Measurements from ENCODE around the gene AARSD1.

DNA sequence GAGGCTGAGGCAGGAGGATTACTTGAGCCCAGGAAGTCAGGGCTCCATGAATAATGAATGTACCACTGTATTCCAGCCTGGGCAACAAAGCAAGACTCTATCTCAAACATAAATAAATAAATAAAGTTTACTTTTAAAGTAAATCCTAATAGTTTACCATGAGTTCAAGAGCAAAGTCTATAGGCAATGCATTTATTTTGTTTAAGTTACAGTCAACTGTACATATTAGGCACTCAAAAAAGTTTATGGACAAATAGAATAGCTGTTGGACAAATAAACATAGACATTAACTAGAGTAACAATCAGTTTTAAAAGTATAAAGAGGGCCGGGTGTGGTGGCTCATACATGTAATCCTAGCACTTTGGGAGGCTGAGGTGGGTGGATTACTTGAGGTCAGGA is 3.7 kb upstream of the AARSD1 start:
- TF ChIP-seq, protein P1, sequence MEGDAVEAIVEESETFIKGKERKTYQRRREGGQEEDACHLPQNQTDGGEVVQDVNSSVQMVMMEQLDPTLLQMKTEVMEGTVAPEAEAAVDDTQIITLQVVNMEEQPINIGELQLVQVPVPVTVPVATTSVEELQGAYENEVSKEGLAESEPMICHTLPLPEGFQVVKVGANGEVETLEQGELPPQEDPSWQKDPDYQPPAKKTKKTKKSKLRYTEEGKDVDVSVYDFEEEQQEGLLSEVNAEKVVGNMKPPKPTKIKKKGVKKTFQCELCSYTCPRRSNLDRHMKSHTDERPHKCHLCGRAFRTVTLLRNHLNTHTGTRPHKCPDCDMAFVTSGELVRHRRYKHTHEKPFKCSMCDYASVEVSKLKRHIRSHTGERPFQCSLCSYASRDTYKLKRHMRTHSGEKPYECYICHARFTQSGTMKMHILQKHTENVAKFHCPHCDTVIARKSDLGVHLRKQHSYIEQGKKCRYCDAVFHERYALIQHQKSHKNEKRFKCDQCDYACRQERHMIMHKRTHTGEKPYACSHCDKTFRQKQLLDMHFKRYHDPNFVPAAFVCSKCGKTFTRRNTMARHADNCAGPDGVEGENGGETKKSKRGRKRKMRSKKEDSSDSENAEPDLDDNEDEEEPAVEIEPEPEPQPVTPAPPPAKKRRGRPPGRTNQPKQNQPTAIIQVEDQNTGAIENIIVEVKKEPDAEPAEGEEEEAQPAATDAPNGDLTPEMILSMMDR (IDR thresholded peaks at IDR 0.05; ENCODE audit: insufficient read depth, low read length, poor library complexity, severe bottlenecking) = no peak
- no peak for TF ChIP-seq EZH2phosphoT487 (conservative IDR thresholded peaks at IDR 0.05; ENCODE audit: low read length)
